NCI-H1436 (cell line): ENCODE measurements around the gene TBX2.

Experiments
- DNase-seq: peaks from one replicate; lab custom pipeline; 2025; lab: John Stamatoyannopoulos, UW

Gene TBX2

GRCh38 chr17:61453566-61454380 lies 54.1 kb downstream of the TBX2 start:
- no peak for DNase-seq

- DNase-seq, result no peak
These were observed 55.0 kb downstream of the TBX2 start for GRCh38 chr17:61454381-61455323.

- no peak for DNase-seq
These were observed 55.8 kb downstream of the TBX2 start for GRCh38 chr17:61455324-61456060.

- DNase-seq, result no peak
These were observed 56.5 kb downstream of the TBX2 start for GRCh38 chr17:61456061-61456681.

GRCh38 chr17:61456688-61457225 lies 57.1 kb downstream of the TBX2 start:
- no peak for DNase-seq

GRCh38 chr17:61457226-61457983 lies 57.8 kb downstream of the TBX2 start:
- no peak for DNase-seq

GRCh38 chr17:61458000-61458399 lies 58.4 kb downstream of the TBX2 start:
- no peak for DNase-seq

- no peak for DNase-seq
These were observed 58.9 kb downstream of the TBX2 start for GRCh38 chr17:61458421-61459141.
